ENCODE data around the gene ITGAL.

The ITGAL gene

GRCh38 chr16:30546115-30546514 lies 73.6 kb downstream of the ITGAL start:
- H3K9me3 ChIP-seq (ENCODE audit: control insufficient read depth, insufficient read depth, low read length), result no peaks in the 10 kb centered on the region
- H3K27me3 ChIP-seq (ENCODE audit: control insufficient read depth, insufficient read depth, low read length), result no peaks in the 10 kb centered on the region
- no peak overlapping the region for H3K9ac ChIP-seq (ENCODE audit: low read depth, low read length)
- H3K4me3 ChIP-seq (ENCODE audit: low read depth, low read length), result no peak overlapping the region
- no peaks in the 10 kb centered on the region for H3K36me3 ChIP-seq (ENCODE audit: control insufficient read depth, insufficient read depth, low read length)
- H3K4me1 ChIP-seq (ENCODE audit: control insufficient read depth, insufficient read depth, low read length), result peaks cover 14% of the 10 kb centered on the region

GRCh38 chr16:30548416-30549253 lies 76.1 kb downstream of the ITGAL start:
- Histone ChIP-seq H3K36me3 (ENCODE audit: control insufficient read depth, insufficient read depth, low read length) (no peaks in the 10 kb centered on the region), H3K4me3 (ENCODE audit: low read depth, low read length) (peak overlapping the region; percentile 10), H3K27me3 (ENCODE audit: control insufficient read depth, insufficient read depth, low read length) (no peaks in the 10 kb centered on the region), H3K9ac (ENCODE audit: low read depth, low read length) (no peak overlapping the region), H3K4me1 (ENCODE audit: control insufficient read depth, insufficient read depth, low read length) (peaks cover 7% of the 10 kb centered on the region), H3K9me3 (ENCODE audit: control insufficient read depth, insufficient read depth, low read length) (no peaks in the 10 kb centered on the region)

- H3K4me1 ChIP-seq (ENCODE audit: control insufficient read depth, insufficient read depth, low read length), result peaks cover 7% of the 10 kb centered on the region
- H3K9ac ChIP-seq (ENCODE audit: low read depth, low read length), result no peak overlapping the region
- no peaks in the 10 kb centered on the region for H3K9me3 ChIP-seq (ENCODE audit: control insufficient read depth, insufficient read depth, low read length)
- H3K36me3 ChIP-seq (ENCODE audit: control insufficient read depth, insufficient read depth, low read length), result peaks cover 15% of the 10 kb centered on the region
- H3K27me3 ChIP-seq (ENCODE audit: control insufficient read depth, insufficient read depth, low read length), result no peaks in the 10 kb centered on the region
- H3K4me3 ChIP-seq (ENCODE audit: low read depth, low read length), result no peak overlapping the region
Measured at GRCh38 chr16:30551781-30552180, 79.2 kb downstream of the ITGAL start.

GRCh38 chr16:30552956-30553355 lies 80.4 kb downstream of the ITGAL start:
- Histone ChIP-seq H3K27me3 (ENCODE audit: control insufficient read depth, insufficient read depth, low read length) (no peaks in the 10 kb centered on the region), H3K9ac (ENCODE audit: low read depth, low read length) (no peak overlapping the region), H3K4me3 (ENCODE audit: low read depth, low read length) (no peak overlapping the region), H3K36me3 (ENCODE audit: control insufficient read depth, insufficient read depth, low read length) (peaks cover 15% of the 10 kb centered on the region), H3K9me3 (ENCODE audit: control insufficient read depth, insufficient read depth, low read length) (no peaks in the 10 kb centered on the region), H3K4me1 (ENCODE audit: control insufficient read depth, insufficient read depth, low read length) (peaks cover 4% of the 10 kb centered on the region)

- H3K36me3 ChIP-seq (ENCODE audit: control insufficient read depth, insufficient read depth, low read length), result peaks cover 15% of the 10 kb centered on the region
Measured at GRCh38 chr16:30553393-30553899, 80.9 kb downstream of the ITGAL start.

GRCh38 chr16:30554557-30555314 lies 82.2 kb downstream of the ITGAL start:
- no peak overlapping the region for H3K9ac ChIP-seq (ENCODE audit: low read depth, low read length)
- no peaks in the 10 kb centered on the region for H3K27me3 ChIP-seq (ENCODE audit: control insufficient read depth, insufficient read depth, low read length)
- no peak overlapping the region for H3K4me3 ChIP-seq (ENCODE audit: low read depth, low read length)
- H3K9me3 ChIP-seq (ENCODE audit: control insufficient read depth, insufficient read depth, low read length), result no peaks in the 10 kb centered on the region
- H3K4me1 ChIP-seq (ENCODE audit: control insufficient read depth, insufficient read depth, low read length), result no peaks in the 10 kb centered on the region
- H3K36me3 ChIP-seq (ENCODE audit: control insufficient read depth, insufficient read depth, low read length), result peaks cover 15% of the 10 kb centered on the region

More at GRCh38 chr16:30553393-30553899, 80.9 kb downstream of the ITGAL start:
- no peak overlapping the region for H3K4me3 ChIP-seq (ENCODE audit: low read depth, low read length)
- H3K9ac ChIP-seq (ENCODE audit: low read depth, low read length), result no peak overlapping the region
- H3K27me3 ChIP-seq (ENCODE audit: control insufficient read depth, insufficient read depth, low read length), result no peaks in the 10 kb centered on the region
- peaks cover 4% of the 10 kb centered on the region for H3K4me1 ChIP-seq (ENCODE audit: control insufficient read depth, insufficient read depth, low read length)
- no peaks in the 10 kb centered on the region for H3K9me3 ChIP-seq (ENCODE audit: control insufficient read depth, insufficient read depth, low read length)

- Histone ChIP-seq H3K9me3 (ENCODE audit: control insufficient read depth, insufficient read depth, low read length) (no peaks in the 10 kb centered on the region), H3K27me3 (ENCODE audit: control insufficient read depth, insufficient read depth, low read length) (no peaks in the 10 kb centered on the region), H3K9ac (ENCODE audit: low read depth, low read length) (no peak overlapping the region), H3K36me3 (ENCODE audit: control insufficient read depth, insufficient read depth, low read length) (peaks cover 15% of the 10 kb centered on the region), H3K4me1 (ENCODE audit: control insufficient read depth, insufficient read depth, low read length) (no peaks in the 10 kb centered on the region), H3K4me3 (ENCODE audit: low read depth, low read length) (no peak overlapping the region)
Measured at GRCh38 chr16:30555315-30556124, 83.0 kb downstream of the ITGAL start.

GRCh38 chr16:30556125-30556473 lies 83.6 kb downstream of the ITGAL start:
- Histone ChIP-seq H3K4me1 (ENCODE audit: control insufficient read depth, insufficient read depth, low read length) (no peaks in the 10 kb centered on the region), H3K27me3 (ENCODE audit: control insufficient read depth, insufficient read depth, low read length) (no peaks in the 10 kb centered on the region), H3K36me3 (ENCODE audit: control insufficient read depth, insufficient read depth, low read length) (peaks cover 15% of the 10 kb centered on the region), H3K4me3 (ENCODE audit: low read depth, low read length) (no peak overlapping the region), H3K9ac (ENCODE audit: low read depth, low read length) (no peak overlapping the region), H3K9me3 (ENCODE audit: control insufficient read depth, insufficient read depth, low read length) (no peaks in the 10 kb centered on the region)

GRCh38 chr16:30557707-30557956 lies 85.1 kb downstream of the ITGAL start:
- H3K4me1 ChIP-seq (ENCODE audit: control insufficient read depth, insufficient read depth, low read length), result no peaks in the 10 kb centered on the region
- H3K9me3 ChIP-seq (ENCODE audit: control insufficient read depth, insufficient read depth, low read length), result no peaks in the 10 kb centered on the region
- peak overlapping the region; percentile 65 for H3K9ac ChIP-seq (ENCODE audit: low read depth, low read length)
- no peaks in the 10 kb centered on the region for H3K27me3 ChIP-seq (ENCODE audit: control insufficient read depth, insufficient read depth, low read length)
- H3K4me3 ChIP-seq (ENCODE audit: low read depth, low read length), result peak overlapping the region; percentile 76
- peaks cover 15% of the 10 kb centered on the region for H3K36me3 ChIP-seq (ENCODE audit: control insufficient read depth, insufficient read depth, low read length)

- peak within 1 kb of the TSS; percentile 65 for H3K9ac ChIP-seq (ENCODE audit: low read depth, low read length)
- H3K4me3 ChIP-seq (ENCODE audit: low read depth, low read length), result peak within 1 kb of the TSS; percentile 76
- no peaks in the 10 kb centered on the region for H3K4me1 ChIP-seq (ENCODE audit: control insufficient read depth, insufficient read depth, low read length)
- peaks cover 15% of the 10 kb centered on the region for H3K36me3 ChIP-seq (ENCODE audit: control insufficient read depth, insufficient read depth, low read length)
- no peaks in the 10 kb centered on the region for H3K27me3 ChIP-seq (ENCODE audit: control insufficient read depth, insufficient read depth, low read length)
- no peaks in the 10 kb centered on the region for H3K9me3 ChIP-seq (ENCODE audit: control insufficient read depth, insufficient read depth, low read length)
Measured at GRCh38 chr16:30557957-30558788, 85.6 kb downstream of the ITGAL start, which contains the start of gene ZNF764. ZNF764 (minus strand) TSS chr16:30558374; CDS start chr16:30558182, 192 bp downstream.
